ENCODE data around the gene TRHDE. TPM values are rescaled to one million over a fixed set of nuclear protein-coding genes. Genes with fewer than 3 reads are reported as not detected.
"Not testable (repeated sequence)": the region's sequence is repeated elsewhere in the genome, so short reads cannot be mapped to it uniquely, and the experiment has no call there.

Gene TRHDE
- total RNA-seq, 1 experiment from 2014 or later = not detected

DNA sequence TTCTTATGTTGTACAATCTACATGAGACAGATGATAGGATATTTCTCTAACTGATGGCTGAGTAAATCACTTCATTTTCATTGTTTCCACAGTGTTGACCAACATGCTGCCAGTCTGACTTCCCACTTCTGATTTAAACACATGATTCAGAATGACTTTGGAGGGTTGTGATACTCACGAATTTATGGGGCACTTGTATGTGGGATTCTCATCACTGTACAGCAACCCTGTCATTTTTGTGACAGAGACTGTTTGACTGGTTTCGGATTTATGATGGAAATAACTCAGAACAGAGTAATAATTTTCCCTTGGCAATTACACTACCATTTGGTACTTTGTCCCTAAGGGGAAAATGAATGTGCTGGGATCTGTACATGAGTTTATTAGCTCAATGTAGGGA is 333.8 kb downstream of the TRHDE start:
- DNase-seq (ENCODE audit: extremely low read depth, low read depth) = no peak

DNA sequence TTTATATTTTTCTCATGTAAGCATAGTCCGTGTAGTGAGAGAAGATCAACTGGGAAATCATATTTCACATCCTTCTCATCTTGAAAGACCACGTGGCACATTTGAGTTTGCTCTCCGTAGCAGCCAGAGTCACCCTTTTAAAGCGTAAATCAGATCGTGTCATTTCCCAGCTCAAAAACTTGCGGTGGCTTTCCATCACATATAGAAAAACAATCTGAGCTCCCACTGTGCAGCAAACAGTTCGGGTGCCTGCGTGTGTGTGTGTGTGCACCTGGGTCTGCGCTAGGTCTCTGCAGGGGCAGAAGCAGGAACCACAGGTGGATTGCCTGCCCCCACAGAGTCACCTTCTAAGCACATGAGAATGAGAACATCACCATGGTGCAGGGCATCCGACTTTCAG is 338.2 kb downstream of the TRHDE start:
- DNase-seq (ENCODE audit: extremely low read depth, low read depth) = no peak

DNA sequence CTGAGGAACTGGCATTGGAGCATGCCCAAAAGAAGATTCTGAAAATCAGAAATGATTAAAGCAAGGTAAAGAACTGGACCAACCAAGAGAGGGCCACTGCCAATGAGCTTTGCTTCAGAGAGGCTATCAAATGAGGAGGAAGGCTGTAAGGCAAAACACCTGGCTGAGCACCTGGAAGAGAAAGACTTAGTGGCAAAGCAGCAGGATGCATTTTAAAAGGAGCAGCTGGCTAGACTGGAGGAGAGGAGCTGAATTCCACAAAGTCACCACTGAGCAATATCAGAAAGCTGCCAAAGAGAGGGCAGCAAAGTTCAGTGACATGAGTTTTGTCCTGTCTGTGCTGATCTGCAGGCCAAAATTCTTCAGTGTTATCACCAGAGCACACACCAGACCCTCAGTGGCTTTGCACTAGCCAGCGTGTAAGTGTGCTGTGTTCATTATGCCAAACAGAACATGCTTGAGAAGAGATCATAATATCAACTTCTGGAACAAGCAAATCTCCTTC is 338.7 kb downstream of the TRHDE start:
- DNase-seq (ENCODE audit: extremely low read depth, low read depth) = no peak

- no peak for DNase-seq (ENCODE audit: extremely low read depth, low read depth)
These were observed 340.0 kb downstream of the TRHDE start for GRCh38 chr12:72612171-72612570.

DNA sequence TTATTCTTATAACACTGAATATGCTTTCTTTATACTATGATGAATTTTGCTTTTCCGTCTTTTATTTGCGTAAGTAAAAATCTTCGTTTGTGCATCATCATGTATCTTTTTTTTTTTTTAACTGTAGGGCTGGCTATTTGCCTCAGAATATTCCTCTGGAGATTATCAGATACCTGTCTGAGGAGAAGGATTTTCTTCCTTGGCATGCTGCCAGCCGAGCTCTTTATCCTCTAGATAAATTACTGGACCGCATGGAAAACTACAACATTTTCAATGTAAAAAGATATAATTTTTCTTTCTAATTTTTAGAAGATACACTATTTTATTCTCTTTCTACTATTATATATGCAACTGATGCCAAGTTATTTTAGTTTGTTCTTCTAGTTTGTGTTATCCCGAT is 346.6 kb downstream of the TRHDE start:
- no peak for DNase-seq (ENCODE audit: extremely low read depth, low read depth)

DNA sequence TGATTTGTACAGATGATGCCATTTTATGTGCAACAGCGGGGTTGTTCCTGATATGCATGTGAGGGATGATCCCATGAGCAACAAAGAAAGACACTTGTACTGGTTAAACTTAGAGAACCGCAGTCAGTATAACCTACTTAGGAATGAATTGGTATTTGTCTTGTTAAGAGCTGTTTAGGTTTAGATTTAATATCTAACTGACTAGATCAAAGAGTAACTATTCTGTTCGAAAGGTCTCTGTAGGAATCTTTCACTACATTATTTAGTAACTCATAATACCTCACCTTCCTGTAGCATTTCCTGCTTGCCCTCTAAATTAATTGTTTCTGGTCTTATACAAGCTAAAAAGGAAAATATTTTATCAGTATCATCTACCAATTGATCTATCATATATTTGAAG is 350.4 kb downstream of the TRHDE start:
- no peak for DNase-seq (ENCODE audit: extremely low read depth, low read depth)

DNA sequence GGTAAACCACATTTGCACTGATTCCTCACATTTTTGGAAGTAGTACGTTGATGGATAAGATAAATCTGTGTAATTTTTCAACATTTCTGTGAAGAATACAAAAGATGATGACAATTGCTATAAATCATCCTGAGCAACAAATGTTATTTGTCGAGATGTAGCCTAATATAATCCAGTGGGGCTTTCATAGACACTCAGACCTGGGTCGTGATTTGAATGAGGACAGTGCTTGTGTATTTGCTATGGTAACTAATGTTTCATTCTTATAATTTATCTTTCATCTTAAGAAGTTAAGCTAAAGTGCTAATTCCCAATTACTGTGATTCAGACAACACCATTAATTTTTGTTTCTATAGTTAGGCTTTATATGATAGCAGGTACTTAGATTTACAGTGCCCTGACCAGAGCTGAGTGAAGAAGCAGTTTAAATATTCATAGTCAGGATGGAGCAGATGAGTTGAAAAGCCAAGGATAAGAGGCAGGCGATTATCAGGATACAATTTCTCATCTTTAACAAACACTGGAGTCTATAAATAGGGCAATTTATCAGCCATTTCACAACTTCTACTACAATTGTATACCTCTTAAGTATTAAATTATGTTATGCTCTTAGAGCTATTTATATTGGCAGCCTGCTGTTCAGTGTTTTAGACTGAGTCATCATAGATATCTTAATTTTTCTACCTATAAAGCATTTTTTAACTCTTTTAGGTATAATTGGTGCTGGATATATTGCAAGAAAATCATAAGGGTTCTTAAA is 359.9 kb downstream of the TRHDE start:
- no peak for DNase-seq (ENCODE audit: extremely low read depth, low read depth)

DNA sequence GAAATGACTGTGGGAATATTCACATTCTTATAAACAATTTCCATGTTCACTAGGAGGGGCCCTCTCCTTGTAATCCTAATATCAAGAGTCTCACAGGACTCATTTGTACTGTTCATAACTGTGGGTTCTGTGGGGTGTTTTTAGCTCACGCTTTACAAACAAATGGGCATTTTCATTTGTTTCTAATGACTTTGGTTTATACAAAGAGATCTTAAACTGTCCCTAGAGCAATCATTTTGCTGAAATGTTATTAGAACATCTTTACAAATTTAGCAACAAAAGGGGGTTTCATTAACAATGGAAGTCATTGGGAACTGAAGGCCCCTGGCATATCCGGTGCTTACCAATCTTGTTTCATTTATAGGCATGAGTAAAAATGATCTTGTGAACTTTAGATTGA is 370.5 kb downstream of the TRHDE start:
- no peak for DNase-seq (ENCODE audit: extremely low read depth, low read depth)

DNA sequence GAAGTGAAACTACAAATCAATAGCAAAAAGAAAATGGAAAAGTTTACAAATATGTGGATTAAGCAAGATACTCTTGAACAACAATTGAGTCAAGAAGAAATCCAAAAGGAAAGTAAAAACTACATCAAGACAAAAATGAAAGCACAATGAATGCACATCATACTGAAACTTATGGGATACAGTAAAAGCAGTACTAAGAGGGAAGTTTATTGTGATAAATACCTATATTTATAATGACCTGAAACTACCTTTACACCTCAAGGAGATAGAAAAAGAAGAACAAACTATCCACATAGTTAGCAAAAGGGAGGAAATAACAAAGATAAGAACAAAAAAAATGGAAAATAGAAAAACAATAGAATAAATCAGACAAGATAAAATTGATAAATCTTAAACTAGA is 375.0 kb downstream of the TRHDE start:
- no peak for DNase-seq (ENCODE audit: extremely low read depth, low read depth)

- no peak for DNase-seq (ENCODE audit: extremely low read depth, low read depth)
These were observed 386.4 kb downstream of the TRHDE start for GRCh38 chr12:72658615-72659014.

- not testable (repeated sequence) for DNase-seq (ENCODE audit: extremely low read depth, low read depth)
These were observed 388.0 kb downstream of the TRHDE start for GRCh38 chr12:72660174-72660573.

- no peak for DNase-seq (ENCODE audit: extremely low read depth, low read depth)
These were observed 401.7 kb downstream of the TRHDE start for GRCh38 chr12:72673853-72674252.

DNA sequence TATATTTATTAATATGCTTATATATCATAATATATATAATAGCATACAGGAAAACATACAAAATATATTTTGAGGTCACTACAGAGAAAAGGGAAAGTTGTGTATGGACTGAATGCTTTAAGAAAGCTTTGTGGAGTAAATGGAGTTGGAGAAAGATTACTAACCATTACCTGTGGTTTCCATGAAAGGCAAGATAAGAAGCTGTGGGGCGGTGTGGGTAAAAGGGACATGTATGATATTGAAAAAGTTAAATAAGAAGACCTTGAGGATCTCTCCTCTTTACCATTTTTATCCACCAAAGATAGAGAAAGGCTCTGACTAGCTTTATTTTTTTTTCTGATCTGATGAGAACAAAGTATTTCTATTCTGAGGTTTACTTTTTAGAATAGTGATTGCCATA is 404.4 kb downstream of the TRHDE start:
- no peak for DNase-seq (ENCODE audit: extremely low read depth, low read depth)

GRCh38 chr12:72677139-72677538 is 405.0 kb downstream of the TRHDE start:
- no peak for DNase-seq (ENCODE audit: extremely low read depth, low read depth)

GRCh38 chr12:72677846-72678245 is 405.7 kb downstream of the TRHDE start:
- DNase-seq (ENCODE audit: extremely low read depth, low read depth) = no peak

DNA sequence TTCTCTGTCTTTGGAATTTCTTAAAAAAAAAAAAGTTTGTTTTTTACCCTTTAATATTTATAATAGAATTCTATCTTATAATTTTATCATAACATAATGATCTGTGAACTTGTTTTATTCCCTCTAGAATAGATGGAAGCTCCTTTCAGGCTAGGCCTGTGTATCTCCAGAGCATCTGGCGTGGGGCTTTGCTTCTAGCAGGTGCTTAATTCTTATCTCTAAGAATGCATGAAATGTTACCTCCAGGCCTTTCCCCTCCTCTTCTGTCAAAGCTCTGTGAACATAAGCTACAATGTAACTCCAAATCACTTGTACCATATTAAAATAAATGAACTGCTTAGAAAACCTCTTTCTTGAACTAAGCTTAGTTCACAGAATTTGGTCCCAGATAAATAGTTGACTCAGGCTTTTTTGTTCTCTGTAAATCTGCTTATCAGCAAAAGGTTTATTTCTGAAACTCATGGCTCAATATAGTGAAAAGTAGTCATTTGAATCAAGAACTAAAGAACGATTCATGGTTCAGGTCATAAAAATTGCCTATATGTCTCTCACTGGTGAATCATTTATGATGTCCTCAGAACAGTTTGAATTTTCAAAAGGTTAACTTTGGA is 407.1 kb downstream of the TRHDE start:
- no peak for DNase-seq (ENCODE audit: extremely low read depth, low read depth)

DNA sequence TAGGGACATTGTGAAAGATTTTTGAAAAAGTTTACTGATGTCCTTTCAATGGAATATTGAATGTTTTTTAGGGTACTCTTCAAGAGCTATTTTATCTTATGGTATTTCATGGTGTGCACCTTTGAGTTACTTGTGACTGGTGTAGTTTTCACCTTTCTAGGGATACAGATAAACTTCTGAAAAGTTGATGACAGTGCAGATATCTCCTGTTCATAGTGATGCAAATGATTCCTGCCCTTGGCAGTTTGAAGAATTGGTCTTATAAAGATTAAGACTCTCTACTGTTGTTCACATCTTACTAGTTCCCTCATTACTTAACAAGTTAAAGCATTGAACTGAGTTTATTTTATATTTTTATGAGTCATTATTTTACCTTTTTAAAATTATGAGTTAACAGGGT is 408.9 kb downstream of the TRHDE start:
- no peak for DNase-seq (ENCODE audit: extremely low read depth, low read depth)

- DNase-seq (ENCODE audit: extremely low read depth, low read depth) = no peak
These were observed 412.3 kb downstream of the TRHDE start for GRCh38 chr12:72684491-72684890.

DNA sequence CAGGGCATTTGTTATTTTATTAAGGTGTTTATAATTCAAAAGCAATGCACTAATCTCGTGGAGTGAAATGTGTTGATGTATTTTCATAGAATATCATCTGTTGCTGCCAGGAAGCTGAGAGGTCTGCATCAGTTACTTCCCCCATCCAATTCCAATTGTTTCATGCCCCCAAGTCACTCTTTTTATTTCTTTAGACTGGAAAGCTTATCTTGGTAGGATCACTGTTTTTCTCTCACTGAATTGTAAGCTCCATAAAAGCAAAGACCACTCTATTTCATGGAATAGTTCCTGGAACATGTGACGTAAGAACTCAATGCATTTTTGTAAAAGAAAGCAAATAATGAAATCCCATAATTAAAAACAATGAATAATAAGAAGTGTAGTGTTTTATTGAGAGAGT is 420.2 kb downstream of the TRHDE start:
- no peak for DNase-seq (ENCODE audit: extremely low read depth, low read depth)

- DNase-seq (ENCODE audit: extremely low read depth, low read depth) = no peak
These were observed 422.0 kb downstream of the TRHDE start for GRCh38 chr12:72694193-72694592.

DNA sequence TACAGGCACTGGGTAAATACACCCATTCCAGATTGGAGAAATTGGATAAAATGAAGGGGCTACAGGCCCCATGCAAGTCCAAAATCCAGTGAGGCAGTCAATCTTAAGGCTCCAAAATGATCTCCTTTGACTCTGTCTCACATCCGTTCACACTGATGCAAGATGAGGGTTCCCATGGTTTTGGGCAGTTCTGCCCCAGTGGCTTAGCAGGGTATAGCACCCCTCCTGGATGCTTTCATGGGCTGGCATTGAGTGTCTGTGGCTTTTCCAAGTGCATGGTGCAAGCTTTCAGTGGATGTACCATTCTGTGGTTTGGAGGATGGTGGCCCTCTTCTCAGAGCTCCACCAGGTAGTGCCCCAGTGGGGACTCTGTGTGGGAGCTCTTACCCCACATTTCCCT is 427.2 kb downstream of the TRHDE start:
- no peak for DNase-seq (ENCODE audit: extremely low read depth, low read depth)

- not testable (repeated sequence) for DNase-seq (ENCODE audit: extremely low read depth, low read depth)
These were observed 439.9 kb downstream of the TRHDE start for GRCh38 chr12:72712025-72712424.

All from NCI-H460 (cell line).